H1 (cell line): ENCODE results near the gene LAD1. TPM values are rescaled to one million over a fixed set of nuclear protein-coding genes. Genes with fewer than 3 reads are reported as not detected.

Experiments
- CTCF ChIA-PET: fragments of 300-600 bp; sonication (Branson Sonifier 250); formaldehyde crosslinking; loops from one replicate; lab custom pipeline; 2021; ENCODE audit not compliant: partially characterized antibody; lab: Charles Lee
- POLR2A ChIA-PET: fragments of 300-600 bp; sonication (Branson Sonifier 250); formaldehyde crosslinking; loops from one replicate; lab custom pipeline; 2021; ENCODE audit warnings: inconsistent platforms; ENCODE audit not compliant: partially characterized antibody; lab: Charles Lee
- DNase-seq, 2 experiments: peaks; one replicate each; pipeline versions ENCODE4 v3.0.0 to v3.0.0-alpha.2; 2010 to 2022; ENCODE audit warnings: low spot score in 2 of 2, low read depth in 1 of 2, mixed read lengths in 1 of 2
- FAIRE-seq: peaks from 2 replicates; lab custom pipeline; 2011; peaks lifted over from hg19 to GRCh38; lab: Jason Lieb, UNC
- H2AFZ ChIP-seq: 2 replicates; pipeline ENCODE4 v1.8.1; 2012; ENCODE audit warnings: low read length, inconsistent platforms
- H2AK5ac ChIP-seq: 2 replicates; pipeline ENCODE4 v1.6.1; 2013; ENCODE audit warnings: low read depth, low read length
- H2BK120ac ChIP-seq: replicated peaks from 2 replicates; pipeline ENCODE3; 2013; ENCODE audit warnings: low read depth, low read length, inconsistent platforms
- H2BK12ac ChIP-seq: 2 replicates; pipeline ENCODE4 v1.6.1; 2013; ENCODE audit warnings: low read depth, low read length
- H2BK15ac ChIP-seq: 2 replicates; pipeline ENCODE4 v1.6.1; 2013; ENCODE audit warnings: low read length
- H2BK20ac ChIP-seq: 2 replicates; pipeline ENCODE4 v1.6.1; 2013; ENCODE audit warnings: low read length
- H2BK5ac ChIP-seq: 2 replicates; pipeline ENCODE4 v1.6.1; 2013; ENCODE audit warnings: low read depth, low read length
- H3K14ac ChIP-seq: 2 replicates; pipeline ENCODE4 v1.6.1; 2013; ENCODE audit warnings: inconsistent platforms; ENCODE audit not compliant: insufficient read length
- H3K18ac ChIP-seq: 2 replicates; pipeline ENCODE4 v1.6.1; 2013; ENCODE audit warnings: low read length; ENCODE audit errors: extremely low read depth
- H3K23ac ChIP-seq: 2 replicates; pipeline ENCODE4 v1.6.1; 2013; ENCODE audit warnings: inconsistent platforms; ENCODE audit not compliant: insufficient read length
- H3K23me2 ChIP-seq: 2 replicates; pipeline ENCODE4 v1.6.1; 2013; ENCODE audit warnings: low read depth, low read length
- H3K27ac ChIP-seq: 2 replicates; pipeline ENCODE4 v1.6.1; 2011; ENCODE audit warnings: low read depth, low read length, inconsistent platforms
- H3K27me3 ChIP-seq, 4 experiments: replicated peaks in 1 of 4; 1 replicate in 1 of 4; 2 replicates in 3 of 4; pipeline versions ENCODE4 v1.6.1 to v1.8.1; 2011 to 2013; ENCODE audit warnings: low read length in 3 of 4, mild to moderate bottlenecking in 3 of 4, inconsistent platforms in 2 of 4, mixed read lengths in 2 of 4, moderate library complexity in 1 of 4; ENCODE audit not compliant: control insufficient read depth in 3 of 4, insufficient read depth in 3 of 4; ENCODE audit errors: extremely low read depth in 1 of 4
- H3K36me3 ChIP-seq, 4 experiments: 2 replicates each; pipeline versions ENCODE4 v1.6.1 to v1.8.1; 2011 to 2013; ENCODE audit warnings: mild to moderate bottlenecking in 4 of 4, low read length in 3 of 4, moderate library complexity in 2 of 4, control low read depth in 1 of 4, inconsistent platforms in 1 of 4; ENCODE audit not compliant: insufficient read depth in 4 of 4, control insufficient read depth in 2 of 4
- H3K4ac ChIP-seq: replicated peaks from 2 replicates; pipeline ENCODE3; 2013; ENCODE audit warnings: low read length, low read depth, mixed read lengths, inconsistent platforms; ENCODE audit not compliant: insufficient read length
- H3K4me1 ChIP-seq, 4 experiments: replicated peaks in 1 of 4; 1 replicate in 1 of 4; 2 replicates in 3 of 4; pipeline versions ENCODE4 v1.6.1 to v1.8.1; 2011 to 2013; ENCODE audit warnings: low read length in 3 of 4, inconsistent platforms in 2 of 4, mixed read lengths in 1 of 4; ENCODE audit not compliant: insufficient read depth in 4 of 4, control insufficient read depth in 3 of 4
- H3K4me2 ChIP-seq, 2 experiments: 2 replicates each; pipeline versions ENCODE4 v1.6.1 to v1.8.1; 2011 to 2013; ENCODE audit warnings: low read depth in 2 of 2, low read length in 2 of 2, control low read depth in 1 of 2, inconsistent platforms in 1 of 2, mild to moderate bottlenecking in 1 of 2; ENCODE audit not compliant: insufficient read depth in 1 of 2
- H3K4me3 ChIP-seq, 4 experiments: fragments of 200-600, 300-600 bp in 1 of 4; sonication (generic), shearing (Covaris generic), sonication (Bioruptor Twin) in 1 of 4; 2 replicates each; pipeline versions ENCODE4 v1.5.1 to v1.8.1; 2011 to 2016; ENCODE audit warnings: low read length in 4 of 4, low read depth in 3 of 4, control low read depth in 2 of 4, inconsistent platforms in 2 of 4, mild to moderate bottlenecking in 2 of 4, mixed read lengths in 1 of 4, moderate library complexity in 1 of 4; ENCODE audit not compliant: insufficient read depth in 2 of 4; ENCODE audit errors: extremely low read depth in 1 of 4
- H3K56ac ChIP-seq: replicated peaks from 2 replicates; pipeline ENCODE3; 2013; ENCODE audit warnings: low read depth, mild to moderate bottlenecking, mixed read lengths, low read length, inconsistent platforms; ENCODE audit not compliant: insufficient read length
- H3K79me1 ChIP-seq: 2 replicates; pipeline ENCODE4 v1.6.1; 2013; ENCODE audit warnings: low read depth, low read length, control low read depth
- H3K79me2 ChIP-seq, 2 experiments: 2 replicates each; pipeline versions ENCODE4 v1.6.1 to v1.8.1; 2012 to 2013; ENCODE audit warnings: low read length in 2 of 2, mild to moderate bottlenecking in 2 of 2, inconsistent platforms in 1 of 2; ENCODE audit not compliant: insufficient read depth in 2 of 2, control insufficient read depth in 1 of 2
- H3K9ac ChIP-seq, 4 experiments: replicated peaks in 1 of 4; 1 replicate in 1 of 4; 2 replicates in 3 of 4; pipeline versions ENCODE4 v1.6.1 to v1.8.1; 2011 to 2013; ENCODE audit warnings: low read depth in 3 of 4, low read length in 3 of 4, control low read depth in 2 of 4, mild to moderate bottlenecking in 2 of 4, moderate library complexity in 2 of 4, inconsistent platforms in 1 of 4; ENCODE audit errors: extremely low read depth in 1 of 4
- H3K9me3 ChIP-seq, 2 experiments: 2 replicates each; pipeline versions ENCODE4 v1.6.1 to v1.8.1; 2012 to 2013; ENCODE audit warnings: mild to moderate bottlenecking in 2 of 2, moderate library complexity in 2 of 2, control low read depth in 1 of 2, inconsistent platforms in 1 of 2, low read depth in 1 of 2, low read length in 1 of 2, mixed read lengths in 1 of 2; ENCODE audit not compliant: insufficient read depth in 2 of 2
- H4K20me1 ChIP-seq, 2 experiments: replicated peaks in 1 of 2; 2 replicates each; pipeline versions ENCODE3 to v1.8.1; 2011 to 2013; ENCODE audit warnings: inconsistent platforms in 2 of 2, low read length in 2 of 2, mild to moderate bottlenecking in 1 of 2; ENCODE audit not compliant: insufficient read depth in 2 of 2, control insufficient read depth in 1 of 2
- H4K5ac ChIP-seq: 2 replicates; pipeline ENCODE4 v1.6.1; 2013; ENCODE audit warnings: low read length, low read depth, mixed read lengths, inconsistent platforms; ENCODE audit not compliant: insufficient read length
- H4K8ac ChIP-seq: 2 replicates; pipeline ENCODE4 v1.8.0; 2013; ENCODE audit warnings: mild to moderate bottlenecking, moderate library complexity, low read length, inconsistent platforms; ENCODE audit not compliant: insufficient read depth; ENCODE audit errors: extremely low read depth
- H4K91ac ChIP-seq: replicated peaks from 2 replicates; pipeline ENCODE3; 2013; ENCODE audit warnings: low read length, mixed read lengths, inconsistent platforms; ENCODE audit not compliant: insufficient read length
- EP300 ChIP-seq, 2 experiments: IDR thresholded peaks; 1 replicate in 1 of 2; 2 replicates in 1 of 2; pipeline ENCODE4 v1.6.1; 2011 to 2012; ENCODE audit warnings: low read depth in 2 of 2, low read length in 2 of 2, mild to moderate bottlenecking in 2 of 2, borderline replicate concordance in 1 of 2, inconsistent platforms in 1 of 2, moderate library complexity in 1 of 2
- RAD21 ChIP-seq, 2 experiments: IDR thresholded peaks in 1 of 2; conservative IDR thresholded peaks in 1 of 2; 2 replicates each; pipeline ENCODE4 v1.6.1; 2011; ENCODE audit warnings: low read depth in 2 of 2, low read length in 2 of 2, improper control_type of control experiment in 1 of 2, inconsistent platforms in 1 of 2, mild to moderate bottlenecking in 1 of 2, moderate library complexity in 1 of 2
- RFX5 ChIP-seq: IDR thresholded peaks from 2 replicates; pipeline ENCODE4 v1.6.1; 2011; ENCODE audit warnings: low read depth, low read length, improper control_type of control experiment, borderline replicate concordance
- SIRT6 ChIP-seq: IDR thresholded peaks from one replicate; pipeline ENCODE4 v1.7.1; 2012; ENCODE audit warnings: low read length, inconsistent platforms
- TEAD4 ChIP-seq: IDR thresholded peaks from 2 replicates; pipeline ENCODE4 v1.6.1; 2012; ENCODE audit warnings: low read depth, low read length, inconsistent platforms, mixed read lengths
- WGBS, 2 experiments: shearing (Covaris generic) in 1 of 2; methylation state at CpG; one replicate each; pipeline versions ENCODE4 v1.1.6 to v1.1.7; 2013 to 2015; ENCODE audit warnings: low lambda C conversion rate in 2 of 2, mixed read lengths in 2 of 2, inconsistent platforms in 1 of 2, low coverage in 1 of 2, missing lambda C conversion rate in 1 of 2; ENCODE audit not compliant: insufficient replicate concordance in 2 of 2, insufficient coverage in 1 of 2, insufficient read length in 1 of 2; ENCODE audit errors: extremely low coverage in 1 of 2, missing lambda C conversion rate in 1 of 2; 5-methylcytosine and 5-hydroxymethylcytosine counted together
- polyA plus RNA-seq, 7 experiments: library from polyadenylated mRNA; depleted of rRNA in 3 of 7; stranded (reverse) in 5 of 7; unstranded in 2 of 7; fragments of >200 nt in 5 of 7; fragments of 200-250 nt in 2 of 7; gene quantifications; 1 replicate in 5 of 7; 2 replicates in 1 of 7; 4 replicates in 1 of 7; pipeline versions ENCODE4 v1.2.1 to v1.2.3, GENCODE V29; 2011 to 2013; ENCODE audit warnings: missing spikeins in 2 of 7, mixed read lengths in 2 of 7
- total RNA-seq: library from RNA; stranded (reverse); fragmentation: NEBNext Ultra II Directional; extraction: Animal tissue kit (Norgen Biotek cat#: 25700); gene quantifications from 2 replicates; pipeline ENCODE4 v1.2.1, GENCODE V29; 2021
- TF ChIP-seq, protein P1 (sequence below), 3 experiments: IDR thresholded peaks; 1 replicate in 2 of 3; 2 replicates in 1 of 3; pipeline versions ENCODE4 v1.5.1 to v1.6.1; 2011; ENCODE audit warnings: low read length in 3 of 3, mild to moderate bottlenecking in 3 of 3, inconsistent platforms in 2 of 3, low read depth in 1 of 3, moderate library complexity in 1 of 3; ENCODE audit not compliant: insufficient read depth in 1 of 3; ENCODE audit errors: control extremely low read depth in 1 of 3

Gene LAD1
- total and polyA plus RNA-seq, 2 of the 8 experiments (the other 6 are each of a cell fraction or from before 2014, with no cell fraction given), result 9.3 to 32.8 TPM

DNA sequence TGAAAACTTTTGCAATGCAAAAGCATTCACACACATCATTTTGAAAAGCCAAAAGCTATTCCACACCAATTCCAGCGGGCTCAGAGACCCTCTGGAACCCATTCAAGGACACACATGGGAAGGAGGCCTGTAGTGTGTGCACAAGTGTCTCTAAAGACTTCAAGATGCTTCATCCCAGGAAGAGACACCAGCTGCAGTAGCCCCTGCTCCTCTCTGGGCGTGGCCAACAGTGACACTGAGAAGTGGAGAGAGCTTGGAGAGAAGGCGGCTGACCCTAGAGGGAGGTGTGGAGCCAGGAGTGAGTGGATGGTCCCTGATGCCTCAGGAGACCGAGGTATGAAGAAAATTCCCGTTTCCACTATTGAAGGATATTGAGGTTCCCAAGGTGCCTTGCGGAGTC lies 37.3 kb upstream of the LAD1 start:
- peak in 1 of 2 experiments; percentile 63 for DNase-seq
- TF ChIP-seq EP300 (IDR thresholded peaks at IDR 0.05; ENCODE audit: borderline replicate concordance in 1 of 2, low read depth in 2 of 2, low read length in 2 of 2) (no peak), RAD21 (IDR thresholded peaks at IDR 0.05 in 1 of 2, conservative IDR thresholded peaks at IDR 0.05 in 1 of 2; ENCODE audit: low read depth in 2 of 2, low read length in 2 of 2) (peak; percentile 29 to 54), TEAD4 (no peak), SIRT6 (no peak), RFX5 (no peak)
- TF ChIP-seq, protein P1, sequence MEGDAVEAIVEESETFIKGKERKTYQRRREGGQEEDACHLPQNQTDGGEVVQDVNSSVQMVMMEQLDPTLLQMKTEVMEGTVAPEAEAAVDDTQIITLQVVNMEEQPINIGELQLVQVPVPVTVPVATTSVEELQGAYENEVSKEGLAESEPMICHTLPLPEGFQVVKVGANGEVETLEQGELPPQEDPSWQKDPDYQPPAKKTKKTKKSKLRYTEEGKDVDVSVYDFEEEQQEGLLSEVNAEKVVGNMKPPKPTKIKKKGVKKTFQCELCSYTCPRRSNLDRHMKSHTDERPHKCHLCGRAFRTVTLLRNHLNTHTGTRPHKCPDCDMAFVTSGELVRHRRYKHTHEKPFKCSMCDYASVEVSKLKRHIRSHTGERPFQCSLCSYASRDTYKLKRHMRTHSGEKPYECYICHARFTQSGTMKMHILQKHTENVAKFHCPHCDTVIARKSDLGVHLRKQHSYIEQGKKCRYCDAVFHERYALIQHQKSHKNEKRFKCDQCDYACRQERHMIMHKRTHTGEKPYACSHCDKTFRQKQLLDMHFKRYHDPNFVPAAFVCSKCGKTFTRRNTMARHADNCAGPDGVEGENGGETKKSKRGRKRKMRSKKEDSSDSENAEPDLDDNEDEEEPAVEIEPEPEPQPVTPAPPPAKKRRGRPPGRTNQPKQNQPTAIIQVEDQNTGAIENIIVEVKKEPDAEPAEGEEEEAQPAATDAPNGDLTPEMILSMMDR (IDR thresholded peaks at IDR 0.05; ENCODE audit: control extremely low read depth in 1 of 3, insufficient read depth in 1 of 3, low read depth in 1 of 3, low read length in 3 of 3), result peak; percentile 39 to 55 (median 49); a peak in 3 of 4 replicates
- TF ChIP-seq, all 59 proteins: peak for 2
- H3K4me1 ChIP-seq, result peaks cover 0 to 7% (median 3%) of the 10 kb centered on the region in 4 experiments; a peak in 3 of 7 replicates
- H2BK120ac ChIP-seq, result no peak overlapping the region
- H3K9me3 ChIP-seq, result no peaks in the 10 kb centered on the region
- no peak overlapping the region for H3K18ac ChIP-seq
- no peaks in the 10 kb centered on the region for H3K36me3 ChIP-seq
- no peak overlapping the region for H2AFZ ChIP-seq
- H3K14ac ChIP-seq, result no peak overlapping the region
- no peak overlapping the region for H4K5ac ChIP-seq
- no peak overlapping the region for H4K91ac ChIP-seq
- no peak overlapping the region for H3K4me3 ChIP-seq
- ChIA-PET POLR2A (interaction anchor here (0.7 to 2.1 kb wide), 3 partner anchors 12 to 45 kb away, joined by 3 to 8 read pairs (median 3); no protein-coding TSS in a partner anchor), CTCF (interaction anchor here (0.6 to 5.4 kb wide), 46 partner anchors 10 to 358 kb away, joined by 3 to 163 read pairs (median 8); partner anchors contain the start of genes CSRP1, PHLDA3, TNNI1 and TNNT2)
- no peak overlapping the region for H3K56ac ChIP-seq
- no peak overlapping the region for H3K23ac ChIP-seq
- no peaks in the 10 kb centered on the region for H3K79me2 ChIP-seq
- no peaks in the 10 kb centered on the region for H4K20me1 ChIP-seq
- 0 out of 2 replicates have a peak overlapping the region, but pooled peaks have one; percentile 18 for H2BK20ac ChIP-seq
- no peak overlapping the region for H3K27ac ChIP-seq
- no peak overlapping the region for H2BK15ac ChIP-seq
- no peak overlapping the region for H2AK5ac ChIP-seq
- H3K9ac ChIP-seq, result no peak overlapping the region
- FAIRE-seq, result no peak
- H3K4me2 ChIP-seq, result no peak overlapping the region
- no peaks in the 10 kb centered on the region for H3K23me2 ChIP-seq
- H3K79me1 ChIP-seq, result no peaks in the 10 kb centered on the region
- no peak overlapping the region for H2BK12ac ChIP-seq
- H3K4ac ChIP-seq, result no peak overlapping the region
- H4K8ac ChIP-seq, result no peak overlapping the region
- no peak overlapping the region for H2BK5ac ChIP-seq
- H3K27me3 ChIP-seq, result no peaks in the 10 kb centered on the region
- WGBS, 2 experiments, result 56% methylated on average over 6 of the region's 6 CpGs; no CpG with 5 or more reads in 1 of the 2 experiments
